Breast epithelium (tissue), 3 donors: ENCODE results near the gene ADD1.

ENCODE experiments used
- POLR2A ChIP-seq: fragments of 450-650 bp; IDR thresholded peaks from one replicate; pipeline ENCODE4 v1.6.1; 2016; ENCODE audit warnings: antibody characterized with exemption, mild to moderate bottlenecking, moderate library complexity
- POLR2AphosphoS5 ChIP-seq, 3 donors: sonication (generic); formaldehyde crosslinking; IDR thresholded peaks; one replicate each; pipeline ENCODE4 v1.6.1; 2017; ENCODE audit warnings: antibody characterized with exemption in 3 of 3
- TF ChIP-seq, protein P1 (sequence below), 3 donors: fragments of 450-650 bp; IDR thresholded peaks; one replicate each; pipeline ENCODE4 v1.5.1; 2016 to 2017; ENCODE audit warnings: antibody characterized with exemption in 3 of 3, mild to moderate bottlenecking in 3 of 3, moderate library complexity in 3 of 3

DNA sequence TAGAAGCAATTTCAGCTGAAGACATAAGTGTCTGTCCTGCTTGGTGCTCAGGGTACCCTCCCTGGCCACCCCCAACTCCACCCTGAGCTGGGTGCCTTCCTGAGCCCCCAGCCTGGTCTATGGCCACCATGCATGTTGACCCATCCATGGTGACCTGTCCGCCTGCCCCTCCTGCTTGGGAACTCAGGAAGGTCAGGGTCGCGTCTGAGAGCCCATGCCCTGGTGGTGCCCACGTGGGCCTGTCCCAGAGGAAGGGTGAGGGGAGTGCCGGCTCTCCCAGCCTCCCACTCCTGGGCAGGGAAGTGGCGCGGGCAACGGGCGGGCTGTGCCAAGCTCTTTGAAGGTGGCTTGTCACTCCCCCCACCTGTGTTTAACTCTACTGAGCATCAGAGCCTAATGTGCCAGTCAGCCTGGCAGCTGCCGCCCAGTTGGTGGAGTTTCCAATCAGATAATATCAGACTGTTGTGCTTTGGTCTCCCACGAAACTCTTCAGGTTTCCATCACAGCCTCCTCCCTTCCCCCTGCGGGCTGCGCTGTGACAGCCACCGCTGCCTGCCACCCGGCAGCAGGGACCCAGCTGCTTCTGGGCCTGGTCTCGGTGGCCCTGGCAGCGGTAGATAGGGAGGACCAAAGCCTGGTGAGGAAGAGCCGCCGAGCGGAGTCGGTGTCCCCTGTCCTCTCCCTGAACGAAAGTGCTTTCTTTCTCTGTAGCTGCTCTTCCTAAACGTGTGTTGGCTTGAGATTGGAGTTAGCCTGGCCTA is 45.9 kb upstream of the ADD1 start:
- TF ChIP-seq, protein P1, sequence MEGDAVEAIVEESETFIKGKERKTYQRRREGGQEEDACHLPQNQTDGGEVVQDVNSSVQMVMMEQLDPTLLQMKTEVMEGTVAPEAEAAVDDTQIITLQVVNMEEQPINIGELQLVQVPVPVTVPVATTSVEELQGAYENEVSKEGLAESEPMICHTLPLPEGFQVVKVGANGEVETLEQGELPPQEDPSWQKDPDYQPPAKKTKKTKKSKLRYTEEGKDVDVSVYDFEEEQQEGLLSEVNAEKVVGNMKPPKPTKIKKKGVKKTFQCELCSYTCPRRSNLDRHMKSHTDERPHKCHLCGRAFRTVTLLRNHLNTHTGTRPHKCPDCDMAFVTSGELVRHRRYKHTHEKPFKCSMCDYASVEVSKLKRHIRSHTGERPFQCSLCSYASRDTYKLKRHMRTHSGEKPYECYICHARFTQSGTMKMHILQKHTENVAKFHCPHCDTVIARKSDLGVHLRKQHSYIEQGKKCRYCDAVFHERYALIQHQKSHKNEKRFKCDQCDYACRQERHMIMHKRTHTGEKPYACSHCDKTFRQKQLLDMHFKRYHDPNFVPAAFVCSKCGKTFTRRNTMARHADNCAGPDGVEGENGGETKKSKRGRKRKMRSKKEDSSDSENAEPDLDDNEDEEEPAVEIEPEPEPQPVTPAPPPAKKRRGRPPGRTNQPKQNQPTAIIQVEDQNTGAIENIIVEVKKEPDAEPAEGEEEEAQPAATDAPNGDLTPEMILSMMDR (IDR thresholded peaks at IDR 0.05), result no peak
- no peak for TF ChIP-seq POLR2A
- TF ChIP-seq POLR2AphosphoS5 (IDR thresholded peaks at IDR 0.05), result no peak
